ENCODE data around the gene HSPA2.
"Not testable (repeated sequence)": the region's sequence is repeated elsewhere in the genome, so short reads cannot be mapped to it uniquely, and the experiment has no call there.

Gene HSPA2

DNA sequence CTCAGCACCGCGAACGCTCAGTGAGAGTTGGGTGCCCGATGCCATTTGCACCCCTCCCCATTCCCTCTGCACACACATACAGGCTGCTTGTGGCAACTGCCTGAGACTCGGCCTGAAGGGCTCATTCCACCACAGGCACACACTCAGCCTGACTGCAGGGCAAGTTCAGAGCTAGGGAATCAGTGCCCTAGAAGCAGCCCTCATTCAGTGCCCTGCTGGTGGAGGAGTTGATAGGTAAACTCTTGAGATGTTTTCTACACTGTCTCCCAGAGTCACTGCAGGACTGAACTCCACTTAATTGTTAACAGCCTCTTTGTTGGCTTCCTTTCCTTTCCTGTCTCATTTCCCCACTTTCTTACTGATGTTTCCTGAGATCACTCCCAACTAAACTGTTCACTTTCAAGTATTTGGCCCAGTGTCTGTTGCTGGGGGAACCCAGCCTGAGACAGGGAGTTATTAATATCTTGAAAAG lies 26.1 kb downstream of the HSPA2 start:
- DNase-seq: no peak

DNA sequence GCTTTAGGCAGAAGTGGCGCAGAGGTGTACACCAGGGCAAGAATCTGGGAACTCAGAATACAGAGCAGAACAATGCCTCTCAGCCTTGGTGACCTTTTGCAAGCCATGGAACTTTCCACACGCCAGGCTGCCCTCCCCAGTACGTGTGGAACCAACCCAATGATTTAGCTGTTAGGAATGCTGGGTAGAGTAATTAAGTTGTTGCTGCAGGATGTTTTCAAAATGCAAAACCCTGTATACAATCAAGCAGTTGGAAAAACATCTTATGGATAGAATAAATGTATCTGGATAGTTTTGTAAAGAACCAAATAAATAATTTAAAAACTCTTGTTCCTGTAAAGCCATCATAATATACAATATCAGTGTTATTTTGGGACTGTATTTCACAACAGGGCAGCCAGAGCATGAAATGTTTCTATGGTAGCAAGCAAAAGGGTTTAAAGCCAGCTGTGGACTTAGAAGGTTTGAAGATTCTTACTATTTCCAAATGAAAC lies 28.6 kb downstream of the HSPA2 start:
- DNase-seq: no peak

DNA sequence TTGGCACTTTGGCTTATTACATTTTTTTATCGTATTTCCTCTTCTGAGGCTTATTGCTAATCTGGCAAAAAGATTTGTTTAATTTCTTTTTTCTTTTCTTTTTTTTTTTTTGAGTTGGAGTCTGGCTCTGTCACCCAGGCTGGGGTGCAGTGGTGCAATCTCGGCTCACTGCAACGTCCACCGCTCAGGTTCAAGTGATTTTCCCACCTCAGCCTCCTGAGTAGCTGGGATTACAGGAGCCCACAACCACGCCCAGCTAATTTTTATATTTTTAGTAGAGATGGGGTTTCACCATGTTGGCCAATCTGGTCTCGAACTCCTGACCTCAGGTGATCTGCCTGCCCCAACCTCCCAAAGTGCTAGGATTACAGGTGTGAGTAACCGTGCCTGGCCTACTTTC lies 29.1 kb downstream of the HSPA2 start:
- not testable (repeated sequence) for DNase-seq

DNA sequence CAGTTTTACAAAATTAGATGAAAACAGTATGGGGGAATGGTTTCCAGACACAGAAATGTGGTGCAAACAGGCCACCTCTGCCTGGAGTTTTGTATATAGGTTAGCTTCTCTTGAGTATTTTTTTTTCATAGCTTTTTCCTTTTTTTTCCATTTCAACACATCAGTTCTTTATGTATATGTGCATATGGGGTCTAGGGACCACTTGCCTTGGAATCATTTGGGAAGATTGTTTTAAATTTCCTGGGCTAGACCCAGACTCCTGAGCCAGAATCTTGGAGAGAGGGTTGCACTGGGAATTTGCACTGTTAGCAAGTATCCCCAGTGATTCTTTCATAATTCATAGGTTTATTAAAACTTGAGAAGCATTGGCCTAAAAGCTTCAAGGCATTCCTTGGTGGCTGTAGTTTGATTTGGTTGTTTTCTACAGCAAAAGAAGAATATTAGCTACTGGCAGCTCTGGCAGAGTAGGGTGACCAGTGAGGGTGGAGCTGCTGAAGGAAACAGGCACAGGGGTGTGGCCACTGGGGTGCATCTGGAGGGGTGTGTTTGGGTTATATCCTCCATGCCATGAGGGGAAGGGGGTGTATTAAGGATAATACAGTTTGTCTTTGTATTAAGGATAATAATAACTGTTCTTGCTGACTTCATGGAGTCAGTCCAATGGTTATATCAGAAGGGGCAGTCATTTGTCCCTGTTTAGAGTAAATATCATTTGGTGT lies 32.0 kb downstream of the HSPA2 start:
- DNase-seq: no peak

DNA sequence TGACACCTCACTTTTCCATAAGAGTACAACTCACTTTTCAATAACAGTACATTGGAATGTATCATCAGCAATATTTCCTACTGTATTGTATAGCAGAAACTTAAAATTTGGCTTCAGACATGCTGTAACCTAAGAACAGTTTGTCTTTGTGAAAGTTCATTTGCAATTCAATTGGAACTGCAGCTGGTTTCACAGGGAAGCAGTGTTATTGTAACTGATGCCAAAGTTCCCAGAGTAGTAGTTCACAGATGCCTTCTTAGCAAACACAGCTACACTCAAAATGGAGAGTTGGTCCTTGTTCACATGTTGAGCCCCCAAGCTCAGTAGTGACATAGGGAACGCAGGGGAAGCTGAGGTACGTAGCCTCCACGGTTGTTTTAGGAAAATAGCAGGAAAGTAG lies 32.6 kb downstream of the HSPA2 start:
- DNase-seq: no peak

DNA sequence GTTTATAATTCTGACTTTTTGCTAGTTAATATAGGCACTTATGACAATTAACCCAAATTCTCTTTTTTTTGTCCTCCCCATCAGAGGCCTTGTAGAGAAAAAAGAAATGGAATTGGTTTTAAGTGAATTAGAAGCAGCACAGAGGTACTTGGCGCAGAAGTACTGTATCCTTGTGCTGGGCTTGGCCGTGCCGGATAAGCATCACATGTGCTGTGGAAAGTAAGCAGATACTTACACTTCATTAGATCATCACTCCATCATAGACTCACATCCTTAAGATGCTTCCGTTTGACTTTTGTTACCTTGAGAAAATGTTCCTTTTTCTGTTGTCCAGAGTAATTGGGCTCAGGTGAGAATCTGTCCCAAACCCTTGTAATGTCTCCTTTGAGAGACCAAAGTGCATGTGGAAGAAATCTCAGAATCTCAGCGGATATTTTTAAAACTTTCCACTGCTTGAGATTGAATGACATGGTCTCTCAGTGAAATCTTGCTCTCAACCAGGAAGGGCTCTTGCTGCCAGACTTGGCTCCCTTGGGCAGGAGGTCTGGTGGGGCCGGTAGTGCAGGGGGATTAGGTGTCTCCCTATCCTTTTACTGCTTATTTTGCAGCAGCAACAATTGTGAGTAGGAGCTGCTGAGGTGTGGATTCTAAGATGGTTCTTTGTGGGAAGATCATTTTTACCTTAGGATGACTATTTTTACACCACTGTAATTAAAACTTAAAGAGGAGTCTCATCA lies 34.0 kb downstream of the HSPA2 start:
- DNase-seq: no peak

DNA sequence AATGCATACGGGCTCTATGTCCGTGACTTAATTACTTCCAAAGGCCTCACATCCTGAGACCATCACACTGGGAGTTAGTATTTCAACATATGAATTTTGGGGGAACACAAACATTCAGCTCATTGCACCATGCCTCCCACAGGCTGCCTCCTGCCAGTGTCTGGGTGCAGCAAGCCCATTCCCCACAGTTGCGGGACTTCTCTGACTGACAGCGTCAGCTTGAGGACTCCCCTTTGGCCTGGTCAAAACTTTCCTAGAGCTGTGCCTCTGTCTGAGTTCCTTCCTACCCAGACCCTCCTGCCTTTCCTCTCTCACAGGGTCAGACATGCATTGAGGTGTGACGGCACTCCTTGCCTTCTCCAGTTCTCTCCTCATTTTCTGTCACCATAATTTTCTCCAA lies 36.7 kb downstream of the HSPA2 start:
- no peak for DNase-seq

DNA sequence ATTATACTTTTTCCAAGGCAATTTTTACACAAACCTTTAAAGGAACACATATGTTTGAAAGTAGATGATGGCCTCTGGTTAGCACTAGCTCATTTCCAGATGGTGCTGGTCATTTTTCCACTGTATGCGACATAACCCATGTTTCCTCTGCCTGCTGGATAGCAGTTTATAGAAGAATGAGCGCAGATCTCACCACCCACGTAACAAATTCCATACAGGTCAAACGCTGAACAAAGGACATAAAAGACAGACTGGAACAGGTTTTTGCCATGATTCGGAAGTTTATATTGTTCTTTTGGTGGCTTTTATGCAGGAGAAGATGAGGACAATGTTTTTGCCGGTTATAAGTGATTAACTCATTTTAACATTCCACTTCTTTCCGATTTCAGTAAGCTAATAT lies 39.9 kb downstream of the HSPA2 start:
- no peak for DNase-seq

DNA sequence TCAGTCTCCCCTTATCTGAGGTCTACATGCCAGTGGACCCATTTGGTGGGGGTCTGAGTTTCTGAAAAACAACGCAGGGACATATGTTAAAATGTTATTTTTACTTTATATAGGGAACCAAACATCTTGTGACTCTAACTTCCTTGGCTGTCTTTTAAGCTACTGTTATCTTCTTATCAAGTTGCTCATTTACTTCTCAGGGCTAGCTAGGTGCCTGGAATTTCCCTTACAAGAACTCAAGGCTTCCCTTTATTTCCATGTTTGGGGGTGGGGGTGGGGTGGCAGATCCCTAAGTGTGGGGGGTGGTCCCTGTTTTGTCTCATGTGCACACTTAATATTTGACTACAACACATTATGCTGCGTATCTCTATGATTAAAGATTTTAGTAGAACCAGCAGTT lies 40.8 kb downstream of the HSPA2 start:
- DNase-seq: no peak

DNA sequence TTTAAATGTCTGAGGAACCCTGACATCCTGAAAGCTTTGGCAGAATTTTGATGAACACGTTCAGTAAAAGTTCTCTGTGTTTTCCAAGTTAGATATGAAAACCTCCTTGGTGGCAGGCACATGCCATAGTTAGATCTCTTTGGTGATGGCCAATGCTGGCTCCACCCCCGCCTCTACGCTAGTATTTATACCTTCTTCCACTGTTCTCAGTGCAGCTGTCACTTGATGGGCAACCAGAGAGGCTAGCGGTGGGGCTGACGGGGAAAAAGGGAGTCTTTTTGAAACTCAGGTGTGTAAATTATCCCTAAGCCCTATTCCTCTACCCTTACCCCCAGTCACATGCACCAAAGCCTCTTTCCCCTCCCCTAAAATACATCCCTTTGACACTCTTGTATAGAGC lies 41.3 kb downstream of the HSPA2 start:
- DNase-seq: no peak

DNA sequence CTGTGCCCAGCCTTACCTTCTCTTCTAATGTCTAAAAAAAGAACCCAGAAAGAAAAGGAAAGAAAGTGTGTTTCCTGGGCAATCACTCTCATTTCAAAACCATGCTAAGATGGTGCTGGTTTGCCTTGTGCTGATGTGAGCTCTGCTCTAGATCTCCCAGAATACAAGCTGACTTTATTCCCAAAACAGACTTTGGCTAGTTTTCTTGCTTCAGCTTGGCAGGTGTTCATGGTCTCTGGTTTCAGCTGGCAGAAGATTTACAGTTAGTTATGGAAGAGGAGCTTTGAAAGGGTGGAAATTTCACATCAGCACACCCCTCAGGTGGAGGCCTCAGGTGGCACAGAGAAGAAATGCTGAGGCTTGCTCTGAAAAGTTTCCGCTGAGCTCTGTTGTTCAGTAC lies 43.6 kb downstream of the HSPA2 start:
- DNase-seq: no peak

DNA sequence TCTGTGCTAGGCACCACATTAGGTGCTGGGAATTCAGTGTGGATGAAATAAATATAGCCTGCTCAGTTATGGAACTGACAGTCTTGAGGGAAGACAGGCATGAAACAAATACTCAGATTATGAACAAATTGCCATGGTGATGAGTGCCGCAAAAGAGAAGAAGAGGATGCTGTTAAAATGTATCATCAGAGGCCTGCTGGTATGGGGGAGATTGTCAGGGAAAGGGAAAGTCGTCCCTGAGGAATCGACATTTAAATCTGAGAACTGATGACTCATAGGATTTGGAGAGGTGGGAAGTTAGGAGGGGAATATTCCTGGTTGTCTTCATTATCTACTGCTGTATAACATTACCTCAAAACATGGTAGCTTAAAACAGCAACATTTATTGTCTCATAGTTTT lies 51.3 kb downstream of the HSPA2 start:
- DNase-seq: no peak

Data from NCI-H1105 (cell line).